NCI-H748 treated with DMSO at 0.1 percent for 48 hours (cell line): ENCODE measurements around the gene XAGE2.
"Not testable (repeated sequence)": the region's sequence is repeated elsewhere in the genome, so short reads cannot be mapped to it uniquely, and the experiment has no call there.

ENCODE experiments used
- DNase-seq: peaks from one replicate; lab custom pipeline; 2025; lab: John Stamatoyannopoulos, UW

Gene XAGE2

DNA sequence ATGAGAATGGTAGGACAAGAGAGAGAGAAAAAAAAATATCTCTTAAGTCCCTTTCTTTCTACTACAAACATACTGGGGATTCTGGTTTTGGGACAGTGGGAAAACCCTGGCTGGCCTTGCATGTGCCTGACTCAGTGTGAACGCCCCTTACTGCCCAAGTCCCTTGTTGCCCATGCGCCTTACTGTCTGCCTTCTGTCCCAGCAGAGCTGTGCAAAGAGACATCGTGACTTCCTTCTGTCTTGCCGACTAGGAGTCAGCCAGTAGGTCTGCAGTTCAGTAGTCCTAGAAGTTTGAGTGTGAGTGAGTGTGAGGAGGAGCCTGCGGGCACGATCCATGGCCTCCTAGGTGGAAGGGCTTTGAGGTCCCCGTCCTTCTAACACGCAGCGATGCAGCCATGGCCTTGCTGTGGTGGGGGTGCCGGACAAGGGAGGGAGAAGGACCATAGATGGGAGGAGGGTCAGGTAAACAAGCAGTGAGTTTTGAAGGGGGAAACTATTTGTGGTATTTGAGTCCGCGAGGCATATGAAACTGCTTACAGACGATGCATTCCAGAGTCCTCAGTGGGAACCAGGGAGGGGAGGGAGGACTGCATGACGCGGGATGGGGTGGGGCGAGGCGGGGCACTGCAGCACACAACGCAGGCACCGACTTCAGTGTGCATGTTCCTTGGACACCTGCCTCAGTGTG is at the start of gene XAGE2:
XAGE2 (plus strand) TSS at position 654 of the 688 bp plus-strand sequence. CDS start 994 bp downstream, outside the sequence.
- no peak for DNase-seq

DNA sequence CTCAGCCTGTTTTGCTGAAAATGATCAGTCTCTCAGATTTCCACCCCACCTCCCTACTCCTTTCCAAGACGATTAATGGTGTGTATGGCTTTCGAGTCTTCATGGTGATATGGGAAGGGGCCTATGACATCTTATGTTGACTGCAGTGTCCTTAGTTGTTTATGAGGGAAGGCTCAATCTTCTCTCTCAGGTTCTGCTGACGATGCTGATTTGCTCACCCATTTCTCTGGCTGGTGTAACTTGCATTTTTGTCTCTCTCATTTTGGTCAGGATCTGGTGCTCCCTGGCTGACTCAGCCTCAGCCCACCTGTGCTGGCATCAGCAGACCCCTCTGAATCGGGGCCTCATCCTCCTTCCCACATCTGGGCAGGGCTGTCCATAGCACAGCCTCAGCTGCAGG is 31.4 kb upstream of the XAGE2 start:
- no peak for DNase-seq

DNA sequence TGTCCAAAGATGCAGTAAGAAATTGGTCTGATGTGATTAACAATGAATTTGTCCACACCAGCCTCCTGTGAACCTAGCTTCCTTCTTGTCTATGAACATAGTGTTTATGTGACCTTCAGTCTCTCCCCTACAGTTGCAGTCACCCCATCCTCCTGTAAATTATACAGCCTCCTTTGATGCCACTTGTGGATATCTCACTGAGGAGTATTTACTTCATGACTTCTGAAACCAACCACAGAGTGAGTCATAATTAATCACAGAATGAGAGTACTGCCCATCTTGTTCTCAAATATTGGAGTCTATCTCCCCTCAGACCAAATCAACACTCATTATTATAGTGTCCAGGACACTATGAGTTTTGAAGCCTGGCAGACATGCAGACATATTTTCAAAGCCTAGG is 27.3 kb upstream of the XAGE2 start:
- no peak for DNase-seq

- not testable (repeated sequence) for DNase-seq
Observed at GRCh38 chrX:52343131-52343530, 25.7 kb upstream of the XAGE2 start.

GRCh38 chrX:52345402-52345801 is 23.4 kb upstream of the XAGE2 start:
- DNase-seq, result peak; percentile 0

DNA sequence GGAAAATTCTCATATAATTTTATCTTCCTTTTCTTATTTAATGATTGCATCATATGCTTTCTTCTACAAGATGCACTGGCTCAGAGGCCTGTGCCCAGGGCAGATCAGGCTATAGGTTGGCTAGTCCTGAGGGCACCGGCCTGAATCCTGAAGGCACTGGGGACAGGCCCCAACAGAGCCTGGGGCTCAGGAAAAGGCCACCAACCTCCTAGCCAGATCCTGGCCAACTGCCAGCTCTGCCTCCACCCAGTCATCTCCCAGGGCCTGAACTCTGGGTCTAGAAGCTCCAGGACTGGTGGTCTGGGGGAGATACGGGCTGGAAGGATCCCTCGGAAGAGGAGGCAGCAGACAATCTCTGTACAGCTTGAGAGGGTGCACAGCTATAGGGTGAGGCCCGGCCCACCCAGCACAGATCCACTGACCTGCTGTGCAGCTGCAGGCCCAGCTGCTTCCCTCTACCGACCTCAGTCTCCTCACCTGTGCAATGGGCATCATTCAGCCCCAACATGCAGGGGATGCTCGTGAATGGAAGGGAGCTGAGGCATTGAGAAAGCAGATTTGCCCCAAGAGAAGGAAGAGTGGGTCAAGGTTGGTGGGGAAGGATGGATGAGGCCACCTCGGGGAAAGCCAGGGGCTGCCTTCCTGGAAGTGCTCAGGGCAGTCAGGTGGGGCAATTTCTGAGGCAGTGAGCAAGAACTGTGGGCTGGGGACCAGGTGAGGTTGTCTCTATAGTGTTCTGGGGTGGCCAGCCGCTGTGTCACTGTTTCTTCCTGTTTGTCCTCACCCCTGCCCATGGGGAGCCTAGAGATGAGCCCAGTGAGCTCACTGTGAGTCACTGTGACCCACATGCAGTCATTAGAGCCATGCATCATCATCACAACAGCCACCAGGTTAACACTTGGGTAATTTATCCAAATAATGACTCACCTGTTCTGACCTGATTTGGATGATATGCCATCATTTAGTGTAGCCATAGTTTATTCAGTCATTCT is 22.4 kb upstream of the XAGE2 start:
- DNase-seq, result no peak

DNA sequence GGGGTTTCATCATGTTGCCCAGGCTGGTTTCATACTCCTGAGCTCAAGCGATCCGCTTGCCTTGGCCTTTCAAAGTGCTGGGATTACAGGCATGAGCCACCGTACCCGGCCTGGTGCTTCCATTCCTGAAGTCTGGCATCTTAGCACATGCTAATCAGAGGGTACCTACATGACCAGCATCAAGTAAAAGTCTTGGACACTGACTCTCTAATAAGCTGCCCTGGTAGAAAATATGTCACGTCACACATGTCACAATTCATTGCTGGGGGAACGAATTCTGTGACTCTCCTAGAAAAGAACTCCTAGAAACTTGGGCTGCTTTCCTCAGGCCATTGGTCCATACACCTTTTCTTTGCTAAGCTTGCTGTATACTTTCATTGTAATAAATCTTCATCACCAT is 19.1 kb upstream of the XAGE2 start:
- DNase-seq, result no peak

GRCh38 chrX:52352551-52352950 is 16.3 kb upstream of the XAGE2 start:
- no peak for DNase-seq

DNA sequence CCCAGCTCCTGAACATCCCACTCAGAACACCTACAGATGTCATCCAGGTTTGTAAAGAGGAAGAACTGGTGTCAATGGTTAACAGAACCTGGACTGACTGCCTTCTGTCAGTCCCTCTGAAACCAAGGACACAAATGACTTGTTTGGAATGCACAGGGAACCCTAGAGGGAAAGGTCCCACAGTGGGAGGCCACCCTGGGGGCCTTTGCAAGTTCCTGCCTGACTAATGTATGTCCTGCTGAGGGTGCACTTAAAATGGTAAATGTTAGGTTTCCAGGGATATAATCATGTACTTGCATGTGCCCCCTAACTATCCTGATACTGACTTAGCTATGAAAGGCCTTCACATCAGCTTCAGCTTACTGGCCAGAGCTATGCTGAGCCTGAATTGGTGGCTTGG is 15.0 kb upstream of the XAGE2 start:
- no peak for DNase-seq

GRCh38 chrX:52355108-52355507 is 13.7 kb upstream of the XAGE2 start:
- no peak for DNase-seq

GRCh38 chrX:52359614-52360232 is 9.1 kb upstream of the XAGE2 start:
- DNase-seq, result no peak

DNA sequence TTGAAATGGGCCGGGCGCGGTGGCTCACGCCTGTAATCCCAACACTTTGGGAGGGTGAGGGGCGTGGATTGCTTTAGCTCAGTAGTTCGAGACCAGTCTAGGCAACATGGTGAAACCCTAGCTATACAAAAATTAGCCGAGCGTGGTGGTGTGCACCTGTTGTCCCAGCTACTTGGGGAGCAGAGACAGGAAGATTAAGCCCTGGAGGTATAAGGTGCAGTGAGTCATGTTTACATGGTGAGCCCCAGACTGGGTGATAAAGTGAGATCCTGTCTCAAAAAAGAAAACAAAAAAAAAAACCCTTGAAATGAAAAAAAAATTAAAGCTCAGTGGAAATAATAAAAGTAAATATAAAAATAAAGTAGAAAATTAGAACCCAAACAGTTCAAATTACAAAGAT is 6.9 kb upstream of the XAGE2 start:
- DNase-seq, result no peak

DNA sequence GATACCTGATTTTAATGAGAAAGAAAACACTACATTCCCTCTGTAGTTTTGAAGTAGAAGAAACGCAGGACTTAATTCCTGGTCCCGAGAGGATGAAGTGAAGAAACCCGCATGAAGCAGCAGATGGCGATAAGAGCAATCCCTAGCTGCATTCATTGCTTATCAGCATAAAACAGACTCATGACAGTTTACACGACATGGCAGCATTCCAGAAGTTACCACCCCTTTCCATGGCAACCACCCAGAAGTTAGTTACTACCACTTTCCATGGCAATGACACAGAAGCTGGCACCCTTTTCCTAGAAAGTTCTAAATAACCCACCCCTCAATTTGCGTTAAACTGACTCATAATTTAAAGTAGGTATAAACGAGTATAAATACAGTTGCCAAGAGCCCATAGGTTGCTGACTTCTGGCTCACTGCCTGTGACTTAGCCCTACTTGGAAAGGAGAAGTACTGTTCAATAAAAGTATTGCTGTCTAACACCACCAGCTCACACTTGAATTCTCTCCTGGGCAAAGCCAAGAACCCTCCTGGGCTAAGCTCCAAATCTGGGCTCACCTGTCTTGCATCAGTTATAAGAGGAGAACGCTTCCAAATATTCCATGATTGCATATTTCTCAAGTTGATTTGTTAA is 5.5 kb upstream of the XAGE2 start:
- DNase-seq, result no peak

GRCh38 chrX:52378870-52379269 is 10.0 kb downstream of the XAGE2 start:
- DNase-seq, result no peak

GRCh38 chrX:52380993-52381392 is 12.2 kb downstream of the XAGE2 start:
- DNase-seq, result no peak

GRCh38 chrX:52410439-52411394 is 41.9 kb downstream of the XAGE2 start:
- DNase-seq, result no peak

DNA sequence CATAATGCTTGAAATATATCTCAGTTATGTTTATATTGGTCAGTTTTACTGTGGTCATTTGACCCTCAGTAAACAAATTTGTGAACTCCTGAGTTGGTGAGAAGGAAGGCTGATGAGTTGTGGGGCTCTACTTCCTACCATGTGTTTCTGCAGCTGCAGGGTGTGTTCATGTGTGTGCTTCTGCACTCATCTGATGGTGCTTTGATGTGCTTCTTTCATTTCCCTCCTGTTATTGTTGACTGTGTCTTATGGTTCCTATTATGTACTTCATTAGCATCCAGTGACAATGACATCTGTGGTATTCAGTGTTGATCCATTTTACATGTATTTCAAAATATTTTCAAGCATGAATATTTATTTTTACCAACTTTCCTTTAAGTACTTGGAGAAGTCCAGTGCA is 46.5 kb downstream of the XAGE2 start:
- no peak for DNase-seq

- DNase-seq, result no peak
Observed at GRCh38 chrX:52416816-52417215, 48.0 kb downstream of the XAGE2 start.

DNA sequence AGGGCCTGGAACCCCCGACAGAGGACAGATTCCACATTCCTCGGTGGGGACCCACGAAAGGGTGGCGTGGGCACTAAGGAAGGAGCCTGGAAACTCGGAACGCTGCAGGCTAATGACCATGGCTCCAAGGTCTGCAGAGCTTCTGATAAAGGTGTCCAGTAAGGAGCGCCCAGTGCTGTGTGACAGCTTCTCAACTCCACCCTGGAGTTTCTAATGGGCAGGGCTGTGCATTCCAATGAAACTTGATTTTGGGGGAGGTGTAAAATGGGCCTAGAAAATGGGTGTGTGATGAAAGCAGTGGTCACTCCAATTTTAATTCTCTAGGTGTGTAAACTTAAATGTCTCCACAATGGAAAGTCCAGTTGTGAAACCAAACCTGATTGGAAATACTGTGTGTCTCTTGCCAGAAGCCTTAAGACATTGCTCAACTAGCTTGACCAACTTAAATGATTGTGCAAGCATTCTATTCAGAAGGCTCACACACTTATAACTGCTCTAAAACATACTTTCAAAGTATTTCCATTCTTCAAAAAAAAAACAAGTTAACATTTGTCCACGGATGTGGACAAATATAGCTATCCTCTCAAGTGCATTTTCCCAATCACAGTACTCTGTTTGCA is 52.1 kb downstream of the XAGE2 start:
- DNase-seq, result no peak

- DNase-seq, result no peak
Observed at GRCh38 chrX:52422884-52423283, 54.1 kb downstream of the XAGE2 start.

GRCh38 chrX:52424656-52425055 is 55.8 kb downstream of the XAGE2 start:
- no peak for DNase-seq
